Measurements from ENCODE around the gene NAGPA. TPM values are rescaled to one million over a fixed set of nuclear protein-coding genes. Genes with fewer than 3 reads are reported as not detected.
A peak's percentile ranks its signal among the peaks of the same experiment; 100 is the strongest.

Gene NAGPA
- total and polyA plus RNA-seq, 10 of the 15 experiments (the other 5 are each of a cell fraction or from before 2014, with no cell fraction given) = 0.03 to 11.6 (median 6.6) TPM

DNA sequence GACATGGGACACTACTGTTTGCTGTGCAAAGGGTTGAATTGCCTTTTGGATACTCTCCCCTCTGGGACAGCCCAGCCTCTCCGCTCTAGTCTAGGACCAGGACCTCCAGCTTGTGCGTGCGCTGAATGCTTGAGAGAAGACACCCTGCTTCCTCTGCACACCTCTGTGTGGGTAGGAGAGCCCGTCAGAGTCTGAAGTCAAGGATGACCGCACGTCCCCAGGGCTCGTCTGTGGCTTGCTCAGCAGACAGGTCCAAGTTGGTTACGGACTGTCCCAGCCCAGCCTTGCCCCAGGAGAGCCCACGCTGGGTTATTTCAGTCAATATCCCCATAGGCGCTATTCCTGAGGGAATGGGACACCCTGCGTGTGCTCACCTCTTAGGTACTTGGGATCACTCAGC, 28.3 kb upstream of the NAGPA start:
- POLR2A ChIA-PET = no interaction called here
- Histone ChIP-seq H3K9me3 (replicated peaks; ENCODE audit: control insufficient read depth, insufficient read depth, low read length) (no peaks in the 10 kb centered on the region), H3K36me3 (ENCODE audit: control insufficient read depth in 2 of 2, insufficient read depth in 2 of 2, low read length in 1 of 2) (no peaks in the 10 kb centered on the region), H3K4me3 (no peak overlapping the region), H3K4me1 (ENCODE audit: control insufficient read depth, insufficient read depth, low read length) (peaks cover 12% of the 10 kb centered on the region), H3K27me3 (replicated peaks in 1 of 2; ENCODE audit: control insufficient read depth in 2 of 2, insufficient read depth in 2 of 2, low read length in 1 of 2) (no peaks in the 10 kb centered on the region; a peak in 1 of 4 replicates), H3K9ac (ENCODE audit: control insufficient read depth, insufficient read depth, low read length) (no peak overlapping the region; the same call in 1 of the 2 replicates), H2AFZ (ENCODE audit: control insufficient read depth, low read depth, low read length) (no peak overlapping the region), H3K79me2 (ENCODE audit: control insufficient read depth, insufficient read depth, low read length) (no peaks in the 10 kb centered on the region), H4K20me1 (ENCODE audit: control insufficient read depth, insufficient read depth) (no peaks in the 10 kb centered on the region), H3K27ac (ENCODE audit: control insufficient read depth, insufficient read depth) (no peak overlapping the region), H3K4me2 (ENCODE audit: control insufficient read depth, insufficient read depth) (0 out of 2 replicates have a peak overlapping the region, but pooled peaks have one; percentile 2)
- intact Hi-C loops (cut with micrococcal nuclease; ENCODE audit: unreplicated experiment) (loop anchor here (2.0 to 10.0 kb wide), 2 partner anchors 31 to 87 kb away; no protein-coding TSS in a partner anchor), in situ Hi-C loops (cut with MboI) (no loop called here)
- FAIRE-seq = peak; percentile 83
- ATAC-seq = peak; percentile 93
- RAD21 ChIA-PET (ENCODE audit: unreplicated experiment) = no interaction called here
- under 1% methylated on average over 11 of the region's 11 CpGs for WGBS (ENCODE audit: insufficient coverage, insufficient replicate concordance, low lambda C conversion rate, missing lambda C conversion rate)
- no peak for DNase-seq (ENCODE audit: low read depth, low spot score)
- no TSS peak for BruUV-seq (replicated peaks)
- CTCF ChIA-PET = interaction anchor here (1.1 kb wide), 1 partner anchor 23 kb away, joined by 3 read pairs; no protein-coding TSS in a partner anchor
- SMC1A ChIA-PET (ENCODE audit: uncharacterized antibody, unreplicated experiment) = interaction anchor here (1.2 kb wide), 1 partner anchor 12 kb away, joined by 3 read pairs; no protein-coding TSS in a partner anchor
- TF ChIP-seq BHLHE40 (IDR thresholded peaks at IDR 0.05; ENCODE audit: borderline replicate concordance in 1 of 2, low read depth in 2 of 2, low read length in 1 of 2) (peak; percentile 80 to 88; a peak in 3 of 4 replicates), CREB1 (IDR thresholded peaks at IDR 0.05; ENCODE audit: low read depth) (0 out of 2 replicates have a peak, but pooled peaks have one; percentile 23), TCF12 (IDR thresholded peaks at IDR 0.05; ENCODE audit: low read depth, low read length) (peak; percentile 80; the same call in 1 of the 2 replicates), SUZ12 (IDR thresholded peaks at IDR 0.05; ENCODE audit: unreplicated experiment) (no peak), POU2F2 (IDR thresholded peaks at IDR 0.05; ENCODE audit: borderline replicate concordance, low read depth, low read length) (peak; percentile 15; the same call in 1 of the 3 replicates), IRF4 (IDR thresholded peaks at IDR 0.05; ENCODE audit: low read depth, low read length) (0 out of 2 replicates have a peak, but pooled peaks have one; percentile 28), EP300 (IDR thresholded peaks at IDR 0.05; ENCODE audit: borderline replicate concordance in 1 of 2, control insufficient read depth in 1 of 2, low read depth in 2 of 2, low read length in 2 of 2) (peak; percentile 38 to 63; a peak in 2 of 4 replicates), SUPT20H (IDR thresholded peaks at IDR 0.05; ENCODE audit: borderline replicate concordance, control insufficient read depth, low read depth, low read length) (no peak), IKZF1 (conservative IDR thresholded peaks at IDR 0.05) (peak; percentile 84), NFIC (IDR thresholded peaks at IDR 0.05; ENCODE audit: low read depth, low read length) (0 out of 2 replicates have a peak, but pooled peaks have one; percentile 18), CBFB (IDR thresholded peaks at IDR 0.05; ENCODE audit: low read depth) (peak; percentile 40; the same call in 1 of the 2 replicates), NR2F1 (conservative IDR thresholded peaks at IDR 0.05) (0 out of 2 replicates have a peak, but pooled peaks have one; percentile 27), FOXM1 (IDR thresholded peaks at IDR 0.05; ENCODE audit: low read depth, low read length) (0 out of 2 replicates have a peak, but pooled peaks have one; percentile 36), RUNX3 (IDR thresholded peaks at IDR 0.05; ENCODE audit: low read length) (peak; percentile 75)
- TF ChIP-seq, protein P1, sequence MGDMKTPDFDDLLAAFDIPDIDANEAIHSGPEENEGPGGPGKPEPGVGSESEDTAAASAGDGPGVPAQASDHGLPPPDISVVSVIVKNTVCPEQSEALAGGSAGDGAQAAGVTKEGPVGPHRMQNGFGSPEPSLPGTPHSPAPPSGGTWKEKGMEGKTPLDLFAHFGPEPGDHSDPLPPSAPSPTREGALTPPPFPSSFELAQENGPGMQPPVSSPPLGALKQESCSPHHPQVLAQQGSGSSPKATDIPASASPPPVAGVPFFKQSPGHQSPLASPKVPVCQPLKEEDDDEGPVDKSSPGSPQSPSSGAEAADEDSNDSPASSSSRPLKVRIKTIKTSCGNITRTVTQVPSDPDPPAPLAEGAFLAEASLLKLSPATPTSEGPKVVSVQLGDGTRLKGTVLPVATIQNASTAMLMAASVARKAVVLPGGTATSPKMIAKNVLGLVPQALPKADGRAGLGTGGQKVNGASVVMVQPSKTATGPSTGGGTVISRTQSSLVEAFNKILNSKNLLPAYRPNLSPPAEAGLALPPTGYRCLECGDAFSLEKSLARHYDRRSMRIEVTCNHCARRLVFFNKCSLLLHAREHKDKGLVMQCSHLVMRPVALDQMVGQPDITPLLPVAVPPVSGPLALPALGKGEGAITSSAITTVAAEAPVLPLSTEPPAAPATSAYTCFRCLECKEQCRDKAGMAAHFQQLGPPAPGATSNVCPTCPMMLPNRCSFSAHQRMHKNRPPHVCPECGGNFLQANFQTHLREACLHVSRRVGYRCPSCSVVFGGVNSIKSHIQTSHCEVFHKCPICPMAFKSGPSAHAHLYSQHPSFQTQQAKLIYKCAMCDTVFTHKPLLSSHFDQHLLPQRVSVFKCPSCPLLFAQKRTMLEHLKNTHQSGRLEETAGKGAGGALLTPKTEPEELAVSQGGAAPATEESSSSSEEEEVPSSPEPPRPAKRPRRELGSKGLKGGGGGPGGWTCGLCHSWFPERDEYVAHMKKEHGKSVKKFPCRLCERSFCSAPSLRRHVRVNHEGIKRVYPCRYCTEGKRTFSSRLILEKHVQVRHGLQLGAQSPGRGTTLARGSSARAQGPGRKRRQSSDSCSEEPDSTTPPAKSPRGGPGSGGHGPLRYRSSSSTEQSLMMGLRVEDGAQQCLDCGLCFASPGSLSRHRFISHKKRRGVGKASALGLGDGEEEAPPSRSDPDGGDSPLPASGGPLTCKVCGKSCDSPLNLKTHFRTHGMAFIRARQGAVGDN (IDR thresholded peaks at IDR 0.05) = no peak
- TF ChIP-seq, protein P2, sequence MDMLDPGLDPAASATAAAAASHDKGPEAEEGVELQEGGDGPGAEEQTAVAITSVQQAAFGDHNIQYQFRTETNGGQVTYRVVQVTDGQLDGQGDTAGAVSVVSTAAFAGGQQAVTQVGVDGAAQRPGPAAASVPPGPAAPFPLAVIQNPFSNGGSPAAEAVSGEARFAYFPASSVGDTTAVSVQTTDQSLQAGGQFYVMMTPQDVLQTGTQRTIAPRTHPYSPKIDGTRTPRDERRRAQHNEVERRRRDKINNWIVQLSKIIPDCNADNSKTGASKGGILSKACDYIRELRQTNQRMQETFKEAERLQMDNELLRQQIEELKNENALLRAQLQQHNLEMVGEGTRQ (IDR thresholded peaks at IDR 0.05; ENCODE audit: borderline replicate concordance, low read depth, low read length) = no peak
- TF ChIP-seq, protein P3, sequence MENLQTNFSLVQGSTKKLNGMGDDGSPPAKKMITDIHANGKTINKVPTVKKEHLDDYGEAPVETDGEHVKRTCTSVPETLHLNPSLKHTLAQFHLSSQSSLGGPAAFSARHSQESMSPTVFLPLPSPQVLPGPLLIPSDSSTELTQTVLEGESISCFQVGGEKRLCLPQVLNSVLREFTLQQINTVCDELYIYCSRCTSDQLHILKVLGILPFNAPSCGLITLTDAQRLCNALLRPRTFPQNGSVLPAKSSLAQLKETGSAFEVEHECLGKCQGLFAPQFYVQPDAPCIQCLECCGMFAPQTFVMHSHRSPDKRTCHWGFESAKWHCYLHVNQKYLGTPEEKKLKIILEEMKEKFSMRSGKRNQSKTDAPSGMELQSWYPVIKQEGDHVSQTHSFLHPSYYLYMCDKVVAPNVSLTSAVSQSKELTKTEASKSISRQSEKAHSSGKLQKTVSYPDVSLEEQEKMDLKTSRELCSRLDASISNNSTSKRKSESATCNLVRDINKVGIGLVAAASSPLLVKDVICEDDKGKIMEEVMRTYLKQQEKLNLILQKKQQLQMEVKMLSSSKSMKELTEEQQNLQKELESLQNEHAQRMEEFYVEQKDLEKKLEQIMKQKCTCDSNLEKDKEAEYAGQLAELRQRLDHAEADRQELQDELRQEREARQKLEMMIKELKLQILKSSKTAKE (IDR thresholded peaks at IDR 0.05; ENCODE audit: low read depth, poor library complexity, severe bottlenecking) = peak; percentile 52

All from GM12878 (cell line).